ENCODE measurements around the gene COX8C. TPM values are rescaled to one million over a fixed set of nuclear protein-coding genes. Genes with fewer than 3 reads are reported as not detected.

The COX8C gene
- total RNA-seq, result not detected

GRCh38 chr14:93346926-93347721, at the start of gene COX8C:
COX8C (plus strand) TSS chr14:93347182; CDS start chr14:93347269, 87 bp downstream.
- DNase-seq (ENCODE audit: low spot score in 2 of 2), result no peak
- Histone ChIP-seq H3K27me3 (no peaks in the 10 kb centered on the region), H3K9me3 (no peaks in the 10 kb centered on the region), H3K27ac (no peak within 1 kb of the TSS), H3K4me1 (no peaks in the 10 kb centered on the region), H3K4me3 (no peak within 1 kb of the TSS), H3K36me3 (no peaks in the 10 kb centered on the region)
- TF ChIP-seq POLR2A (IDR thresholded peaks at IDR 0.05) (no peak), POLR2AphosphoS5 (IDR thresholded peaks at IDR 0.05) (no peak), CTCF (IDR thresholded peaks at IDR 0.05) (no peak), EP300 (IDR thresholded peaks at IDR 0.05) (no peak)
- WGBS, result 95% methylated on average over 31 of the region's 60 CpGs

- no peaks in the 10 kb centered on the region for H3K36me3 ChIP-seq
- H3K27me3 ChIP-seq, result no peaks in the 10 kb centered on the region
- WGBS, result 85% methylated on average over 3 of the region's 3 CpGs
- H3K9me3 ChIP-seq, result no peaks in the 10 kb centered on the region
- no peak overlapping the region for H3K4me3 ChIP-seq
- TF ChIP-seq EP300 (IDR thresholded peaks at IDR 0.05) (no peak), POLR2A (IDR thresholded peaks at IDR 0.05) (no peak), CTCF (IDR thresholded peaks at IDR 0.05) (no peak), POLR2AphosphoS5 (IDR thresholded peaks at IDR 0.05) (no peak)
- H3K4me1 ChIP-seq, result peaks cover 8% of the 10 kb centered on the region
- no peak overlapping the region for H3K27ac ChIP-seq
- no peak for DNase-seq (ENCODE audit: low spot score in 2 of 2)
Measured at GRCh38 chr14:93299416-93299815, 47.6 kb upstream of the COX8C start.

- DNase-seq (ENCODE audit: low spot score in 2 of 2), result no peak
- TF ChIP-seq POLR2AphosphoS5 (IDR thresholded peaks at IDR 0.05) (no peak), CTCF (IDR thresholded peaks at IDR 0.05) (no peak), EP300 (IDR thresholded peaks at IDR 0.05) (no peak), POLR2A (IDR thresholded peaks at IDR 0.05) (no peak)
- H3K9me3 ChIP-seq, result no peaks in the 10 kb centered on the region
- H3K4me3 ChIP-seq, result no peak overlapping the region
- H3K4me1 ChIP-seq, result peaks cover 8% of the 10 kb centered on the region
- 59% methylated on average over 6 of the region's 6 CpGs for WGBS
- no peaks in the 10 kb centered on the region for H3K36me3 ChIP-seq
- no peak overlapping the region for H3K27ac ChIP-seq
- no peaks in the 10 kb centered on the region for H3K27me3 ChIP-seq
Measured at GRCh38 chr14:93299866-93300265, 47.1 kb upstream of the COX8C start.

- 80% methylated on average over 6 of the region's 6 CpGs for WGBS
- DNase-seq (ENCODE audit: low spot score in 2 of 2), result no peak
Measured at GRCh38 chr14:93301821-93302447, 45.0 kb upstream of the COX8C start.

More at GRCh38 chr14:93301821-93302447, 45.0 kb upstream of the COX8C start:
- Histone ChIP-seq H3K4me1 (peaks cover 15% of the 10 kb centered on the region), H3K36me3 (no peaks in the 10 kb centered on the region), H3K27me3 (no peaks in the 10 kb centered on the region), H3K27ac (no peak overlapping the region), H3K4me3 (no peak overlapping the region), H3K9me3 (no peaks in the 10 kb centered on the region)
- TF ChIP-seq CTCF (IDR thresholded peaks at IDR 0.05) (no peak), POLR2A (IDR thresholded peaks at IDR 0.05) (no peak), POLR2AphosphoS5 (IDR thresholded peaks at IDR 0.05) (no peak), EP300 (IDR thresholded peaks at IDR 0.05) (no peak)

Data from suprapubic skin (tissue), 4 donors.